Left lung (tissue), 10 donors: ENCODE data around the gene SFTPB. TPM values are rescaled to one million over a fixed set of nuclear protein-coding genes. Genes with fewer than 3 reads are reported as not detected.
A peak's percentile ranks its signal among the peaks of the same experiment; 100 is the strongest.

Source experiments
- ATAC-seq: fragments of 200-7000 bp; cut with Tn5 transposase; one replicate; pipeline ENCODE4 v1.9.1; 2020; ENCODE audit warnings: moderate library complexity
- DNase-seq, 4 donors: peaks; one replicate each; pipeline ENCODE4 v3.0.0-alpha.2; 2013 to 2020
- H3K27ac ChIP-seq, 2 donors: fragments of 200-600 bp; sonication (generic) in 1 of 2; one replicate each; pipeline versions ENCODE4 v1.5.0 to v1.8.0; 2020 to 2021
- H3K27me3 ChIP-seq, 2 donors: fragments of 200-600 bp; sonication (generic) in 1 of 2; one replicate each; pipeline versions ENCODE4 v1.5.0 to v1.8.0; 2020 to 2021
- H3K36me3 ChIP-seq, 2 donors: fragments of 200-600 bp; sonication (generic) in 1 of 2; one replicate each; pipeline versions ENCODE4 v1.5.0 to v1.8.0; 2020 to 2021
- H3K4me1 ChIP-seq, 2 donors: fragments of 200-600 bp; one replicate each; pipeline ENCODE4 v1.8.0; 2021
- H3K4me3 ChIP-seq, 2 donors: fragments of 200-600 bp; sonication (generic) in 1 of 2; one replicate each; pipeline versions ENCODE4 v1.5.0 to v1.8.0; 2020 to 2021; ENCODE audit warnings: mild to moderate bottlenecking in 1 of 2
- H3K9me3 ChIP-seq, 2 donors: fragments of 200-600 bp; sonication (generic) in 1 of 2; one replicate each; pipeline versions ENCODE4 v1.5.0 to v1.8.0; 2020 to 2021
- intact Hi-C, 2 donors: fragments of 100-400 bp; cut with DNase I; formaldehyde crosslinking; loops; one replicate each; pipeline versions ENCODE4 v1.11.2 to v1.14.2; 2022
- polyA plus RNA-seq, 6 donors: library from polyadenylated mRNA; unstranded; fragments of 120-200 nt; gene quantifications; one replicate each; pipeline ENCODE4 v1.2.1, GENCODE V29; 2013; ENCODE audit not compliant: insufficient read length in 6 of 6
- total RNA-seq, 2 donors: library from RNA; stranded (reverse); fragmentation: NEBNext Ultra II Directional; extraction: Animal tissue kit (Norgen Biotek cat#: 25700); gene quantifications; one replicate each; pipeline ENCODE4 v1.2.1, GENCODE V29; 2021
- TF ChIP-seq, protein P1 (sequence below), 2 donors: fragments of 200-600 bp; sonication (generic) in 1 of 2; IDR thresholded peaks; one replicate each; pipeline versions ENCODE4 v1.5.0 to v1.8.0; 2021; ENCODE audit warnings: antibody characterized with exemption in 2 of 2
- donor health status: DM: no; HTN: yes; CAD: no.
- donor health status: DM: no; HTN: no; CAD: no.

Gene SFTPB
- total and polyA plus RNA-seq, 8 donors = 183 to 18,328 (median 525) TPM

DNA sequence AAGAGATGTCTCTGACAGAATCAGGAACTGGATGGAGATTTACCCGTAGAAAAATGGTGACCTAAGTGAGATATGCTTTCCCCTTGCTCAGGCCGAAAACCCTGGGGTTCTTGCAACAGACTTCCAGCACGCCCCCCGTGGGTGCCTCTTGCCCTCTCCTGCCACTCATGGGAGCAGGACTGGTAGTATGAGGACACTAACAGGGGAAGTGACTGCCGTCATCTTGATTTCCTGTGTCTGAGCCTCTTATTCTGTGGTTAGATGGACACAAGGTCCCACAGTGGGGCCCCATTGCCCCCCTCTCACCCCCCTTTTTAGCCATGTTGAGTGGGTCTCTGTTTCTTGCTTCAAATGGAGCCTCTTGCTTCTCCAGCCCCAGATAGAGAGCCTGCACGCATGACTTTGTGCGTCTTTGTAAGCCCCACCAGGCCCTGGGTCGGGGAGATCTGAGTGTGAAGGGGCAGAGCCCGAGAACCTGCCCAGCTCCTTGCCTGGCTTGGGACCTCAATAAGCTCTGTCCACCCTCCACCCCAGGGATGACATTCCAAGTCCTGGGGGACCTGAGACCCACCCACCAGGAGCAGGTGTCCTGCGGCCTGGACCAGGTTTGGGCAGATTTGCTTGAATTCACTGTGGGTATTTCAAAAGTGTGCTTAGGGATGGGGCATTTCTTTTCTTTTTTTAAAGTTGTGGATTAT lies 38.7 kb upstream of the SFTPB start:
- Histone ChIP-seq H3K4me3 (no peak overlapping the region), H3K27ac (peak overlapping the region; percentile 94 to 95), H3K9me3 (no peaks in the 10 kb centered on the region), H3K27me3 (no peaks in the 10 kb centered on the region), H3K4me1 (peaks cover 79 to 100% of the 10 kb centered on the region in 2 donors), H3K36me3 (no peaks in the 10 kb centered on the region)
- intact Hi-C loops = no loop called here
- DNase-seq (peak in 2 of 4 donors; percentile 75 to 86), ATAC-seq (no peak)
- TF ChIP-seq, protein P1, sequence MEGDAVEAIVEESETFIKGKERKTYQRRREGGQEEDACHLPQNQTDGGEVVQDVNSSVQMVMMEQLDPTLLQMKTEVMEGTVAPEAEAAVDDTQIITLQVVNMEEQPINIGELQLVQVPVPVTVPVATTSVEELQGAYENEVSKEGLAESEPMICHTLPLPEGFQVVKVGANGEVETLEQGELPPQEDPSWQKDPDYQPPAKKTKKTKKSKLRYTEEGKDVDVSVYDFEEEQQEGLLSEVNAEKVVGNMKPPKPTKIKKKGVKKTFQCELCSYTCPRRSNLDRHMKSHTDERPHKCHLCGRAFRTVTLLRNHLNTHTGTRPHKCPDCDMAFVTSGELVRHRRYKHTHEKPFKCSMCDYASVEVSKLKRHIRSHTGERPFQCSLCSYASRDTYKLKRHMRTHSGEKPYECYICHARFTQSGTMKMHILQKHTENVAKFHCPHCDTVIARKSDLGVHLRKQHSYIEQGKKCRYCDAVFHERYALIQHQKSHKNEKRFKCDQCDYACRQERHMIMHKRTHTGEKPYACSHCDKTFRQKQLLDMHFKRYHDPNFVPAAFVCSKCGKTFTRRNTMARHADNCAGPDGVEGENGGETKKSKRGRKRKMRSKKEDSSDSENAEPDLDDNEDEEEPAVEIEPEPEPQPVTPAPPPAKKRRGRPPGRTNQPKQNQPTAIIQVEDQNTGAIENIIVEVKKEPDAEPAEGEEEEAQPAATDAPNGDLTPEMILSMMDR (IDR thresholded peaks at IDR 0.05) = no peak

DNA sequence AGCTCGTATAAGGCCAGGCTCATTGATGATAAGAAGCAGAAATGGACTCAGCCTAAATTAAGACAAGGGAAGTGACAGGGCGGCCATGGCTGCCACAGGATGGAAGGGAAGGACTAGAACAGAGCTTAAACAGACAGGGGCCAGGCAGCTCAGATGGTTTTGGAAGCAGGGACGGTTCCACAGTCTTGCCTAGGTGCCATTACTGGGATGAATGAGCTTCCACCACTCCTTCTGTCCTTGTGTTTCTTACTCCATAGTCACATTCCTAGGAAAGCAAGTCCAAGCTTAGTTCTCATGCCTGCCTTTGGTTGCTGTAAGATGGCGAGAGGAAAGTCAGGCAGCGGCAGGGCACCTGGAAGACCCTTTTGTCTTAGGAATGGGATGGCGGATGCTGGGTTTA lies 38.1 kb upstream of the SFTPB start:
- H3K36me3 ChIP-seq = no peaks in the 10 kb centered on the region
- H3K4me3 ChIP-seq = no peak overlapping the region
- ATAC-seq (no peak), DNase-seq (no peak)
- peaks cover 72 to 99% of the 10 kb centered on the region in 2 donors for H3K4me1 ChIP-seq
- TF ChIP-seq, protein P1 (IDR thresholded peaks at IDR 0.05) = no peak
- peak overlapping the region; percentile 94 to 95 for H3K27ac ChIP-seq
- H3K9me3 ChIP-seq = no peaks in the 10 kb centered on the region
- intact Hi-C loops = no loop called here
- no peaks in the 10 kb centered on the region for H3K27me3 ChIP-seq

DNA sequence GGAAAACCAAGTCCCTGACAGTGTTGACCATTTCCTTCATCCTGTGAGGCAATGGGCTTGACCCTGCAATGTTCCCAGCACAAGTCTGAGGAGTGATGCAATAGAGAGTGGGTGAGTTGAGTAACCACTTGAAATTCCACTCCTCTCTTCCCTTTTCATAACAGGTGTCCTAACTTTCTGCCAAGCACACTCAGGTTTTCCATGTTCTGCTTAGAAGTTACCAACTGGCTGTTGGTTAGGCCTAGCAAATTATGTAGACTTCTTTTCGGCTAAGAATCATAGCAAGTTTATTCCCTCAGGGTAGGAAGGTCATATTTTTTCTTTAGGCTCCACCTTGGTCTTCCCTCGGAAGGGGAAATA lies 37.7 kb upstream of the SFTPB start:
- TF ChIP-seq, protein P1 (IDR thresholded peaks at IDR 0.05) = no peak
- H3K4me3 ChIP-seq = no peak overlapping the region
- no peaks in the 10 kb centered on the region for H3K9me3 ChIP-seq
- DNase-seq = peak in 3 of 4 donors; percentile 35 to 83 (median 82)
- no peaks in the 10 kb centered on the region for H3K36me3 ChIP-seq
- intact Hi-C loops = no loop called here
- peaks cover 68 to 96% of the 10 kb centered on the region in 2 donors for H3K4me1 ChIP-seq
- no peaks in the 10 kb centered on the region for H3K27me3 ChIP-seq
- ATAC-seq = peak; percentile 72
- peak overlapping the region; percentile 94 to 95 for H3K27ac ChIP-seq

DNA sequence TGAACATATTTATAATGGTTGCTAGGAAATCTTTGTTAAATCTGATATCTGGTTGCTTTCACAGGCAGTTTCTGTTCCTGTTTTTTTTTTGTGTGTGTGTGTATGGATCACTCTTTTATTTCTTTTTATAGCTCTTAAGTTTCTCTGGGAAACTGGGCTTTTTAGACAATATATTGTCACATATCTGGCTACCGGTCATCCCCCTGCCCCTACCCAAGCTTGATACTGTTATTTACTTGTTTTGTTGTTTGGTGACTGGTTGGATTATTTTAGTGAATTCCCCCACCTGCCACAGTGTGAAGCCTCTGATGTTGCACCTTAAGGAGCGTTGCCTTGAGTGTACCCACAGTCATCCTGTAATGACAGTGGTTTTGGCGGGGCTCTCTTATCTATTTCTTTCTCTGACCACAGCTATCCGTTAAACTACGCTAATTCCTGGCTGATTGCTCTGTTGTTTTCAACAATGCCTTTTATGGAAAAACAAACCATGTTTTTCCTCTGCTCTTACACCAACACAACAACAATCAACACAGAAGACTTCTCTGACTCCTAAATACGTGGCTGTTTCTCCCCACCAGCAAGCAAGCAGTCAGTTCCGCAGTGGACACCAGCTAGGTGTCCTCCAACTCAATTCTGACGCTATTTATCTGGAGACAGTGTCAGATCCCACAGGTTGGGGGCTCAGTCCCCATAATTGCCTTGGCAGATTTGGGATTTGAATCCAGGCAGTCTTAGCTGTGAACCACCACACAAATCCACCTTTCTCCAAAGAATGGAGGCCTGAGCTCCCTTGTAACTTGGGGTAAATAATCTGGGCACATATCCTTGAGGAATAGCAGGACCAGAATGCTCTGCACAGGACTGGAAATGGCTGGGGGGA lies 37.0 kb upstream of the SFTPB start:
- ATAC-seq = no peak
- TF ChIP-seq, protein P1 (IDR thresholded peaks at IDR 0.05) = no peak
- Histone ChIP-seq H3K9me3 (no peaks in the 10 kb centered on the region), H3K36me3 (no peaks in the 10 kb centered on the region), H3K4me3 (no peak overlapping the region), H3K27ac (peak overlapping the region; percentile 93 to 94), H3K27me3 (no peaks in the 10 kb centered on the region), H3K4me1 (peaks cover 62 to 92% of the 10 kb centered on the region in 2 donors)
- DNase-seq = no peak
- intact Hi-C loops = no loop called here

DNA sequence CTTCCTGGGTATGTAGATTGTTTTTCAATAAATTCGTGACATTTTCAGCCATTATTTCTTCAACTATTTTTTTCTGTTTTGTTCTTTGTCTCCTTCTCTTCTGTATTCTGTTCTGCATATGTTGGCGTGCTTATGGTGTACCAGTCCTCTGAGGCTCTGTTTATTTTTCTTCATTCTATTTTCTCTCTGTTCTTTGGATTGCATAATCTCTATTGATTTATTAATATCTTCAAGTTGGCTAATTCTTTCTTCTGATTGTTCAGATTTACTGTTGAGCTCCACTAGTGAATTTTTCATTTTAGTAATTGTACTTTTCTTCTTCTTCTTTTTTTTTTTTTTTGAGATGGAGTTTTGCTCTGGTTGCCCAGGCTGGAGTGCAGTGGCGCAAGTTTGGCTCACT lies 36.0 kb upstream of the SFTPB start:
- DNase-seq (no peak), ATAC-seq (no peak)
- TF ChIP-seq, protein P1 (IDR thresholded peaks at IDR 0.05) = no peak
- Histone ChIP-seq H3K27ac (peak overlapping the region; percentile 93 to 94), H3K4me1 (peaks cover 52 to 82% of the 10 kb centered on the region in 2 donors), H3K4me3 (no peak overlapping the region), H3K36me3 (no peaks in the 10 kb centered on the region), H3K27me3 (no peaks in the 10 kb centered on the region), H3K9me3 (no peaks in the 10 kb centered on the region)
- intact Hi-C loops = no loop called here
